Measurements from ENCODE around the gene ZNF71. TPM values are rescaled to one million over a fixed set of nuclear protein-coding genes. Genes with fewer than 3 reads are reported as not detected.

Gene ZNF71
- total RNA-seq, 3 donors from 2014 or later: 5.4 to 9.8 (median 8.9) TPM

DNA sequence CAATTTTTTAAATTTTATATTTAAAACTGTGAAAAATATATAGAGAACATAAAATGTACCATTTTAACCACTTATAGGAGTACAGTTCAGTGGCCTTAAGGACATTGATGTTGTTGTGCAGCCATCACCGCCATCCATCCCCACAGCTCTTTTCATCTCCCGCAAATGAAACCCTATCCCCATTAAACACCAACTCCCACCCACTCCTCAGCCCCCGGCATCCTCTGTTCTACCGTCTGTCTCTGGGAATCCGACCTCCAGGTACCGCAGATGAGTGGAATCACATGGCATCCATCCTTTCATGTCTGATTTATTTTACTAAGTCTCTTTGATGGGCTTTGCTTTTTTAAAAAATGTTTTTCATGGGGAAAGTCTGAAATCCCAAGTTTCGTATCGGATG is 24.0 kb downstream of the ZNF71 start:
- no peak for DNase-seq (ENCODE audit: low spot score in 2 of 2)
- H3K9me3 ChIP-seq: peaks cover 39 to 82% of the 10 kb centered on the region in 2 donors
- H3K36me3 ChIP-seq: peaks cover 6% of the 10 kb centered on the region
- intact Hi-C loops (cut with DNase I; ENCODE audit: low total_unique reads): no loop called here
- no peaks in the 10 kb centered on the region for H3K27me3 ChIP-seq
- no peak overlapping the region for H3K27ac ChIP-seq
- H3K4me3 ChIP-seq: no peak overlapping the region
- H3K4me1 ChIP-seq: no peaks in the 10 kb centered on the region
- no peak for TF ChIP-seq POLR2AphosphoS5 (IDR thresholded peaks at IDR 0.05)
- TF ChIP-seq, protein P1, sequence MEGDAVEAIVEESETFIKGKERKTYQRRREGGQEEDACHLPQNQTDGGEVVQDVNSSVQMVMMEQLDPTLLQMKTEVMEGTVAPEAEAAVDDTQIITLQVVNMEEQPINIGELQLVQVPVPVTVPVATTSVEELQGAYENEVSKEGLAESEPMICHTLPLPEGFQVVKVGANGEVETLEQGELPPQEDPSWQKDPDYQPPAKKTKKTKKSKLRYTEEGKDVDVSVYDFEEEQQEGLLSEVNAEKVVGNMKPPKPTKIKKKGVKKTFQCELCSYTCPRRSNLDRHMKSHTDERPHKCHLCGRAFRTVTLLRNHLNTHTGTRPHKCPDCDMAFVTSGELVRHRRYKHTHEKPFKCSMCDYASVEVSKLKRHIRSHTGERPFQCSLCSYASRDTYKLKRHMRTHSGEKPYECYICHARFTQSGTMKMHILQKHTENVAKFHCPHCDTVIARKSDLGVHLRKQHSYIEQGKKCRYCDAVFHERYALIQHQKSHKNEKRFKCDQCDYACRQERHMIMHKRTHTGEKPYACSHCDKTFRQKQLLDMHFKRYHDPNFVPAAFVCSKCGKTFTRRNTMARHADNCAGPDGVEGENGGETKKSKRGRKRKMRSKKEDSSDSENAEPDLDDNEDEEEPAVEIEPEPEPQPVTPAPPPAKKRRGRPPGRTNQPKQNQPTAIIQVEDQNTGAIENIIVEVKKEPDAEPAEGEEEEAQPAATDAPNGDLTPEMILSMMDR (IDR thresholded peaks at IDR 0.05): no peak
- TF ChIP-seq POLR2A (IDR thresholded peaks at IDR 0.05): no peak

DNA sequence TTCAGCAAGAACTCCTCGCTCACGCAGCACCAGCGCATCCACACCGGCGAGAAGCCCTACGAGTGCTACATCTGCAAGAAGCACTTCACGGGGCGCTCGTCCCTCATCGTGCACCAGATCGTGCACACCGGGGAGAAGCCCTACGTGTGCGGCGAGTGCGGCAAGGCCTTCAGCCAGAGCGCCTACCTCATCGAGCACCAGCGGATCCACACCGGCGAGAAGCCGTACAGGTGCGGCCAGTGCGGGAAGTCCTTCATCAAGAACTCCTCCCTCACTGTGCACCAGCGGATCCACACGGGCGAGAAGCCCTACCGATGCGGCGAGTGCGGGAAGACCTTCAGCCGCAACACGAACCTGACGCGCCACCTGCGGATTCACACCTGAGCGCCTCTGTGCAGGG is 27.3 kb downstream of the ZNF71 start:
- intact Hi-C loops (cut with DNase I; ENCODE audit: low total_unique reads): no loop called here
- peaks cover 27 to 99% of the 10 kb centered on the region in 2 donors for H3K9me3 ChIP-seq
- no peak overlapping the region for H3K4me3 ChIP-seq

GRCh38 chr19:56623006-56623405 is 27.9 kb downstream of the ZNF71 start:
- H3K36me3 ChIP-seq: peaks cover 6% of the 10 kb centered on the region
- H3K9me3 ChIP-seq: peaks cover 27 to 99% of the 10 kb centered on the region in 2 donors
- DNase-seq (ENCODE audit: low spot score in 2 of 2): no peak
- no peaks in the 10 kb centered on the region for H3K4me1 ChIP-seq
- no peaks in the 10 kb centered on the region for H3K27me3 ChIP-seq
- no peak overlapping the region for H3K27ac ChIP-seq
- TF ChIP-seq, protein P1 (IDR thresholded peaks at IDR 0.05): no peak
- TF ChIP-seq POLR2A (IDR thresholded peaks at IDR 0.05): no peak
- no peak for TF ChIP-seq POLR2AphosphoS5 (IDR thresholded peaks at IDR 0.05)
- H3K4me3 ChIP-seq: no peak overlapping the region
- intact Hi-C loops (cut with DNase I; ENCODE audit: low total_unique reads): no loop called here

More for the DNA sequence above, 27.3 kb downstream of the ZNF71 start:
- Histone ChIP-seq H3K4me1 (no peaks in the 10 kb centered on the region), H3K36me3 (peaks cover 6% of the 10 kb centered on the region), H3K27me3 (no peaks in the 10 kb centered on the region), H3K27ac (no peak overlapping the region)
- no peak for DNase-seq (ENCODE audit: low spot score in 2 of 2)
- TF ChIP-seq, protein P1 (IDR thresholded peaks at IDR 0.05): no peak
- TF ChIP-seq POLR2AphosphoS5 (IDR thresholded peaks at IDR 0.05) (no peak), POLR2A (IDR thresholded peaks at IDR 0.05) (no peak)

DNA sequence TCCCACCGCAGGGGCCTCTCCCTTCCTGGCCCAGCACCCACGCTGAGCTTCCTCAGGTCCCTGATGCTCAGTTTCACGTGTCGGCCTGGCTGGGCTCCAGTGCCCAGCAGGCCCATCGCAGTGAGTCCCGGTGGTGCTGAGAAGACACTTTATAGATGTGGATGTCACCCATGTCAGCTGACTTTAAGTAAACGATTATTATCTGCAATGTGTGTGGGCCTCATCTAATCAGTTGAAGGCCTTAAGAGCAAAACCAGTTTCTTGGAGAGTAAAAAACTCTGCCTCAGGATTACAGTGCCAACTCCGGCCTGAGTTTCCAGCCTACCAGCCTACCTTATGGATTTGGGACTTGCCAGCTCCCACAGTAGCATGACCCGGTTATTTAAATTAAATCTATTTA is 30.6 kb downstream of the ZNF71 start:
- Histone ChIP-seq H3K27me3 (no peaks in the 10 kb centered on the region), H3K4me3 (no peak overlapping the region), H3K4me1 (no peaks in the 10 kb centered on the region), H3K9me3 (peaks cover 32 to 94% of the 10 kb centered on the region in 2 donors), H3K36me3 (peaks cover 6% of the 10 kb centered on the region), H3K27ac (no peak overlapping the region)
- no peak for TF ChIP-seq POLR2A (IDR thresholded peaks at IDR 0.05)
- no peak for TF ChIP-seq POLR2AphosphoS5 (IDR thresholded peaks at IDR 0.05)
- TF ChIP-seq, protein P1 (IDR thresholded peaks at IDR 0.05): no peak
- no peak for DNase-seq (ENCODE audit: low spot score in 2 of 2)
- intact Hi-C loops (cut with DNase I; ENCODE audit: low total_unique reads): no loop called here

DNA sequence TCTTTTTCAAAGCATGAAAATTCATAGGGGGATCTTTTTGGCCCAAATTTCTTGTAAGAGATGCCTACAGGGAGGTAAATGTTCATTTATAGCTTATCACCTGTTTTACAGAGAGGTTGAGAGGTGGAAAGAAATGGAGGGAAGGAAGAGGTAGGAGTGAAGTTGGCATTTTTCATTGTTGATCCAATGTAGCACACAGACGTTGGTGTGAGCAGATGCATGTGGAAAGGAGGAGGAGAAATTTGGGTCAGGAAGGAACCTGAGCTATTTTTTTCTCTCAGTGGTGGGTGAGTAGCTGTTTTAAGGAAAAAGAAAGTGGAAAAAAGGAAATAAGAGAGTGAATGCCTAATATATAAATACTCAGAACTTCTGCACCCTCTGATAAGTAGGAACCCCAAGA is 37.9 kb downstream of the ZNF71 start:
- H3K36me3 ChIP-seq: no peaks in the 10 kb centered on the region
- intact Hi-C loops (cut with DNase I; ENCODE audit: low total_unique reads): loop anchor here (5.0 kb wide), 1 partner anchor 286 kb away; no protein-coding TSS in a partner anchor
- H3K9me3 ChIP-seq: peaks cover 48 to 58% of the 10 kb centered on the region in 2 donors
- H3K4me1 ChIP-seq: no peaks in the 10 kb centered on the region
- no peak overlapping the region for H3K4me3 ChIP-seq
- TF ChIP-seq, protein P1 (IDR thresholded peaks at IDR 0.05): no peak
- TF ChIP-seq POLR2AphosphoS5 (IDR thresholded peaks at IDR 0.05): no peak
- TF ChIP-seq POLR2A (IDR thresholded peaks at IDR 0.05): no peak
- H3K27me3 ChIP-seq: no peaks in the 10 kb centered on the region
- no peak overlapping the region for H3K27ac ChIP-seq
- DNase-seq (ENCODE audit: low spot score in 2 of 2): no peak
